H1 (cell line): ENCODE results near the gene GADD45GIP1. TPM values are rescaled to one million over a fixed set of nuclear protein-coding genes. Genes with fewer than 3 reads are reported as not detected.

Experiments used
- CTCF ChIA-PET: fragments of 300-600 bp; sonication (Branson Sonifier 250); formaldehyde crosslinking; loops from one replicate; lab custom pipeline; 2021; ENCODE audit not compliant: partially characterized antibody; lab: Charles Lee
- POLR2A ChIA-PET: fragments of 300-600 bp; sonication (Branson Sonifier 250); formaldehyde crosslinking; loops from one replicate; lab custom pipeline; 2021; ENCODE audit warnings: inconsistent platforms; ENCODE audit not compliant: partially characterized antibody; lab: Charles Lee
- DNase-seq, 2 experiments: peaks; one replicate each; pipeline versions ENCODE4 v3.0.0 to v3.0.0-alpha.2; 2010 to 2022; ENCODE audit warnings: low spot score in 2 of 2, low read depth in 1 of 2, mixed read lengths in 1 of 2
- FAIRE-seq: peaks from 2 replicates; lab custom pipeline; 2011; peaks lifted over from hg19 to GRCh38; lab: Jason Lieb, UNC
- H2AFZ ChIP-seq: 2 replicates; pipeline ENCODE4 v1.8.1; 2012; ENCODE audit warnings: low read length, inconsistent platforms
- H2AK5ac ChIP-seq: 2 replicates; pipeline ENCODE4 v1.6.1; 2013; ENCODE audit warnings: low read depth, low read length
- H2BK120ac ChIP-seq: replicated peaks from 2 replicates; pipeline ENCODE3; 2013; ENCODE audit warnings: low read depth, low read length, inconsistent platforms
- H2BK12ac ChIP-seq: 2 replicates; pipeline ENCODE4 v1.6.1; 2013; ENCODE audit warnings: low read depth, low read length
- H2BK15ac ChIP-seq: 2 replicates; pipeline ENCODE4 v1.6.1; 2013; ENCODE audit warnings: low read length
- H2BK20ac ChIP-seq: 2 replicates; pipeline ENCODE4 v1.6.1; 2013; ENCODE audit warnings: low read length
- H2BK5ac ChIP-seq: 2 replicates; pipeline ENCODE4 v1.6.1; 2013; ENCODE audit warnings: low read depth, low read length
- H3K14ac ChIP-seq: 2 replicates; pipeline ENCODE4 v1.6.1; 2013; ENCODE audit warnings: inconsistent platforms; ENCODE audit not compliant: insufficient read length
- H3K18ac ChIP-seq: 2 replicates; pipeline ENCODE4 v1.6.1; 2013; ENCODE audit warnings: low read length; ENCODE audit errors: extremely low read depth
- H3K23ac ChIP-seq: 2 replicates; pipeline ENCODE4 v1.6.1; 2013; ENCODE audit warnings: inconsistent platforms; ENCODE audit not compliant: insufficient read length
- H3K23me2 ChIP-seq: 2 replicates; pipeline ENCODE4 v1.6.1; 2013; ENCODE audit warnings: low read depth, low read length
- H3K27ac ChIP-seq: 2 replicates; pipeline ENCODE4 v1.6.1; 2011; ENCODE audit warnings: low read depth, low read length, inconsistent platforms
- H3K27me3 ChIP-seq, 4 experiments: replicated peaks in 1 of 4; 1 replicate in 1 of 4; 2 replicates in 3 of 4; pipeline versions ENCODE4 v1.6.1 to v1.8.1; 2011 to 2013; ENCODE audit warnings: low read length in 3 of 4, mild to moderate bottlenecking in 3 of 4, inconsistent platforms in 2 of 4, mixed read lengths in 2 of 4, moderate library complexity in 1 of 4; ENCODE audit not compliant: control insufficient read depth in 3 of 4, insufficient read depth in 3 of 4; ENCODE audit errors: extremely low read depth in 1 of 4
- H3K36me3 ChIP-seq, 4 experiments: 2 replicates each; pipeline versions ENCODE4 v1.6.1 to v1.8.1; 2011 to 2013; ENCODE audit warnings: mild to moderate bottlenecking in 4 of 4, low read length in 3 of 4, moderate library complexity in 2 of 4, control low read depth in 1 of 4, inconsistent platforms in 1 of 4; ENCODE audit not compliant: insufficient read depth in 4 of 4, control insufficient read depth in 2 of 4
- H3K4ac ChIP-seq: replicated peaks from 2 replicates; pipeline ENCODE3; 2013; ENCODE audit warnings: low read length, low read depth, mixed read lengths, inconsistent platforms; ENCODE audit not compliant: insufficient read length
- H3K4me1 ChIP-seq, 4 experiments: replicated peaks in 1 of 4; 1 replicate in 1 of 4; 2 replicates in 3 of 4; pipeline versions ENCODE4 v1.6.1 to v1.8.1; 2011 to 2013; ENCODE audit warnings: low read length in 3 of 4, inconsistent platforms in 2 of 4, mixed read lengths in 1 of 4; ENCODE audit not compliant: insufficient read depth in 4 of 4, control insufficient read depth in 3 of 4
- H3K4me2 ChIP-seq, 2 experiments: 2 replicates each; pipeline versions ENCODE4 v1.6.1 to v1.8.1; 2011 to 2013; ENCODE audit warnings: low read depth in 2 of 2, low read length in 2 of 2, control low read depth in 1 of 2, inconsistent platforms in 1 of 2, mild to moderate bottlenecking in 1 of 2; ENCODE audit not compliant: insufficient read depth in 1 of 2
- H3K4me3 ChIP-seq, 4 experiments: fragments of 200-600, 300-600 bp in 1 of 4; sonication (generic), shearing (Covaris generic), sonication (Bioruptor Twin) in 1 of 4; 2 replicates each; pipeline versions ENCODE4 v1.5.1 to v1.8.1; 2011 to 2016; ENCODE audit warnings: low read length in 4 of 4, low read depth in 3 of 4, control low read depth in 2 of 4, inconsistent platforms in 2 of 4, mild to moderate bottlenecking in 2 of 4, mixed read lengths in 1 of 4, moderate library complexity in 1 of 4; ENCODE audit not compliant: insufficient read depth in 2 of 4; ENCODE audit errors: extremely low read depth in 1 of 4
- H3K56ac ChIP-seq: replicated peaks from 2 replicates; pipeline ENCODE3; 2013; ENCODE audit warnings: low read depth, mild to moderate bottlenecking, mixed read lengths, low read length, inconsistent platforms; ENCODE audit not compliant: insufficient read length
- H3K79me1 ChIP-seq: 2 replicates; pipeline ENCODE4 v1.6.1; 2013; ENCODE audit warnings: low read depth, low read length, control low read depth
- H3K79me2 ChIP-seq, 2 experiments: 2 replicates each; pipeline versions ENCODE4 v1.6.1 to v1.8.1; 2012 to 2013; ENCODE audit warnings: low read length in 2 of 2, mild to moderate bottlenecking in 2 of 2, inconsistent platforms in 1 of 2; ENCODE audit not compliant: insufficient read depth in 2 of 2, control insufficient read depth in 1 of 2
- H3K9ac ChIP-seq, 4 experiments: replicated peaks in 1 of 4; 1 replicate in 1 of 4; 2 replicates in 3 of 4; pipeline versions ENCODE4 v1.6.1 to v1.8.1; 2011 to 2013; ENCODE audit warnings: low read depth in 3 of 4, low read length in 3 of 4, control low read depth in 2 of 4, mild to moderate bottlenecking in 2 of 4, moderate library complexity in 2 of 4, inconsistent platforms in 1 of 4; ENCODE audit errors: extremely low read depth in 1 of 4
- H3K9me3 ChIP-seq, 2 experiments: 2 replicates each; pipeline versions ENCODE4 v1.6.1 to v1.8.1; 2012 to 2013; ENCODE audit warnings: mild to moderate bottlenecking in 2 of 2, moderate library complexity in 2 of 2, control low read depth in 1 of 2, inconsistent platforms in 1 of 2, low read depth in 1 of 2, low read length in 1 of 2, mixed read lengths in 1 of 2; ENCODE audit not compliant: insufficient read depth in 2 of 2
- H4K20me1 ChIP-seq, 2 experiments: replicated peaks in 1 of 2; 2 replicates each; pipeline versions ENCODE3 to v1.8.1; 2011 to 2013; ENCODE audit warnings: inconsistent platforms in 2 of 2, low read length in 2 of 2, mild to moderate bottlenecking in 1 of 2; ENCODE audit not compliant: insufficient read depth in 2 of 2, control insufficient read depth in 1 of 2
- H4K5ac ChIP-seq: 2 replicates; pipeline ENCODE4 v1.6.1; 2013; ENCODE audit warnings: low read length, low read depth, mixed read lengths, inconsistent platforms; ENCODE audit not compliant: insufficient read length
- H4K8ac ChIP-seq: 2 replicates; pipeline ENCODE4 v1.8.0; 2013; ENCODE audit warnings: mild to moderate bottlenecking, moderate library complexity, low read length, inconsistent platforms; ENCODE audit not compliant: insufficient read depth; ENCODE audit errors: extremely low read depth
- H4K91ac ChIP-seq: replicated peaks from 2 replicates; pipeline ENCODE3; 2013; ENCODE audit warnings: low read length, mixed read lengths, inconsistent platforms; ENCODE audit not compliant: insufficient read length
- SIX5 ChIP-seq: IDR thresholded peaks from 2 replicates; pipeline ENCODE4 v1.6.1; 2011; ENCODE audit warnings: mild to moderate bottlenecking, low read depth, low read length
- SP4 ChIP-seq: IDR thresholded peaks from 2 replicates; pipeline ENCODE4 v1.6.1; 2012; ENCODE audit warnings: low read length, inconsistent platforms
- SRF ChIP-seq: IDR thresholded peaks from 2 replicates; pipeline ENCODE4 v1.6.1; 2011; ENCODE audit warnings: mild to moderate bottlenecking, low read depth, low read length, moderate library complexity
- TAF1 ChIP-seq: IDR thresholded peaks from 2 replicates; pipeline ENCODE4 v1.6.1; 2011; ENCODE audit warnings: mild to moderate bottlenecking, low read depth, low read length
- TCF12 ChIP-seq: IDR thresholded peaks from 2 replicates; pipeline ENCODE4 v1.6.1; 2011; ENCODE audit warnings: low read depth, mild to moderate bottlenecking, low read length
- WGBS, 2 experiments: shearing (Covaris generic) in 1 of 2; methylation state at CpG; one replicate each; pipeline versions ENCODE4 v1.1.6 to v1.1.7; 2013 to 2015; ENCODE audit warnings: low lambda C conversion rate in 2 of 2, mixed read lengths in 2 of 2, inconsistent platforms in 1 of 2, low coverage in 1 of 2, missing lambda C conversion rate in 1 of 2; ENCODE audit not compliant: insufficient replicate concordance in 2 of 2, insufficient coverage in 1 of 2, insufficient read length in 1 of 2; ENCODE audit errors: extremely low coverage in 1 of 2, missing lambda C conversion rate in 1 of 2; 5-methylcytosine and 5-hydroxymethylcytosine counted together
- polyA plus RNA-seq, 7 experiments: library from polyadenylated mRNA; depleted of rRNA in 3 of 7; stranded (reverse) in 5 of 7; unstranded in 2 of 7; fragments of >200 nt in 5 of 7; fragments of 200-250 nt in 2 of 7; gene quantifications; 1 replicate in 5 of 7; 2 replicates in 1 of 7; 4 replicates in 1 of 7; pipeline versions ENCODE4 v1.2.1 to v1.2.3, GENCODE V29; 2011 to 2013; ENCODE audit warnings: missing spikeins in 2 of 7, mixed read lengths in 2 of 7
- total RNA-seq: library from RNA; stranded (reverse); fragmentation: NEBNext Ultra II Directional; extraction: Animal tissue kit (Norgen Biotek cat#: 25700); gene quantifications from 2 replicates; pipeline ENCODE4 v1.2.1, GENCODE V29; 2021
- TF ChIP-seq, protein P1 (sequence below): IDR thresholded peaks from 2 replicates; pipeline ENCODE4 v1.6.1; 2012; ENCODE audit warnings: low read length, inconsistent platforms
- TF ChIP-seq, protein P2 (sequence below): IDR thresholded peaks from 2 replicates; pipeline ENCODE4 v1.6.1; 2012; ENCODE audit warnings: inconsistent platforms

Gene GADD45GIP1
- total and polyA plus RNA-seq, 2 of the 8 experiments (the other 6 are each of a cell fraction or from before 2014, with no cell fraction given) = 42.2 to 42.6 TPM

DNA sequence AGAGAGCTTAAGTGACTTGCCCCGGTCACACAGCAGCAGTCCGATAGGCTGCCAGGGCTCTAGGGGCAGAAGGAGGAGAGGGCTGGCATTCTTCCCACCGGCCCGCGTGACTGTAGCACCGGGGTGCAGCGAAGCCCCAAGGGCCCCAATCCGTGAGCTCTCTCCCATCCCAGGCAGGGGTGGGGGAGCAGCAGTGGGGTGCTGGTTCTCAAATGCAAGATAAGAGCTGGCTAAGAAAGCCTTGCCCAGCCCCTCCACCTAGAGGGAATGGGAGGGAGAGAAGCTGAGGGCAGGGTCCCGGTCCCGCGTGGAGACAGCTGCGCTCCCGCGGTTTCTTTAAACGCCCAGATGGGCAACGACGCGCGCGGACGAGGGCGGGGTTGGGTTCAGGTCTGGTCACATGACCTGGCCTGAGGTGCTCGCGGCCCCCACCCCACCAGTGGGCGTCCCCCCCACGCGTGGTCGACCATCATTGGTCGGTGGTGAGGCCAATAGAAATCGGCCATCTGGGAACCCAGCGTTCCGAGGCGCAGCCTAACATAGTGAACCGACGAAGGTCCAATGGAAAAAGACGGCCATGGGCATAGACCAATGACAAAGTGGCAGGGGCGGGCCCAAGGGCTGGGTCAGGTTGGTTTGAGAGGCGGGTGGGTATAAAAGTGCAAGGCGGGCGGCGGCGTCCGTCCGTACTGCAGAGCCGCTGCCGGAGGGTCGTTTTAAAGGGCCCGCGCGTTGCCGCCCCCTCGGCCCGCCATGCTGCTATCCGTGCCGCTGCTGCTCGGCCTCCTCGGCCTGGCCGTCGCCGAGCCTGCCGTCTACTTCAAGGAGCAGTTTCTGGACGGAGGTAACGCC is 18.9 kb downstream of the GADD45GIP1 start, which contains the start of gene CALR:
Gene CALR (plus strand): TSS at position 683 of the 852 bp plus-strand sequence. CDS start 71 bp downstream, at position 754.
- Histone ChIP-seq H3K4me1 (peaks cover 0 to 21% (median 13%) of the 10 kb centered on the region in 4 experiments; a peak in 6 of 7 replicates), H3K79me2 (peaks cover 15 to 29% of the 10 kb centered on the region in 2 experiments), H3K18ac (peak within 1 kb of the TSS; percentile 90), H3K14ac (no peak within 1 kb of the TSS), H4K91ac (peak within 1 kb of the TSS; percentile 86), H2AK5ac (no peak within 1 kb of the TSS), H3K23me2 (peaks cover 12% of the 10 kb centered on the region; the same call in 1 of the 2 replicates), H3K36me3 (peaks cover 14 to 39% (median 29%) of the 10 kb centered on the region in 4 experiments), H3K27me3 (no peaks in the 10 kb centered on the region), H4K5ac (peak within 1 kb of the TSS; percentile 63), H3K56ac (peak within 1 kb of the TSS; percentile 63), H2BK20ac (0 out of 2 replicates have a peak within 1 kb of the TSS, but pooled peaks have one; percentile 61), H4K8ac (peak within 1 kb of the TSS; percentile 92), H4K20me1 (peaks cover 6 to 13% of the 10 kb centered on the region in 2 experiments), H3K4me3 (peak within 1 kb of the TSS; percentile 68 to 97 (median 93)), H3K4me2 (peak within 1 kb of the TSS; percentile 87 to 90), H2BK5ac (peak within 1 kb of the TSS; percentile 78), H3K4ac (peak within 1 kb of the TSS; percentile 88), H2BK120ac (peak within 1 kb of the TSS; percentile 9), H2BK15ac (peak within 1 kb of the TSS; percentile 95; the same call in 1 of the 2 replicates), H3K9me3 (no peaks in the 10 kb centered on the region), H3K27ac (peak within 1 kb of the TSS; percentile 32; the same call in 1 of the 2 replicates), H3K79me1 (peaks cover 3% of the 10 kb centered on the region; the same call in 1 of the 2 replicates), H3K9ac (peak within 1 kb of the TSS; percentile 42 to 95 (median 80)), H2AFZ (no peak within 1 kb of the TSS), H2BK12ac (peak within 1 kb of the TSS; percentile 50; the same call in 1 of the 2 replicates), H3K23ac (no peak within 1 kb of the TSS)
- DNase-seq = peak; percentile 91 to 98
- WGBS, 2 experiments = 2% methylated on average over 51 of the region's 63 CpGs; no CpG with 5 or more reads in 1 of the 2 experiments
- CTCF ChIA-PET = interaction anchor here (0.6 to 2.1 kb wide), 5 partner anchors 26 to 1423 kb away, joined by 3 to 9 read pairs (median 3); no protein-coding TSS in a partner anchor
- FAIRE-seq = peak; percentile 52
- POLR2A ChIA-PET = interaction anchor here (0.7 to 3.3 kb wide), 31 partner anchors 8 to 257 kb away, joined by 3 to 71 read pairs (median 5); partner anchors contain the start of genes DHPS, DNASE2, GADD45GIP1 and GCDH
- TF ChIP-seq TCF12 (no peak), SIX5 (no peak), SRF (no peak), SP4 (no peak; the same call in 1 of the 2 replicates), TAF1 (peak; percentile 95)
- TF ChIP-seq, protein P1, sequence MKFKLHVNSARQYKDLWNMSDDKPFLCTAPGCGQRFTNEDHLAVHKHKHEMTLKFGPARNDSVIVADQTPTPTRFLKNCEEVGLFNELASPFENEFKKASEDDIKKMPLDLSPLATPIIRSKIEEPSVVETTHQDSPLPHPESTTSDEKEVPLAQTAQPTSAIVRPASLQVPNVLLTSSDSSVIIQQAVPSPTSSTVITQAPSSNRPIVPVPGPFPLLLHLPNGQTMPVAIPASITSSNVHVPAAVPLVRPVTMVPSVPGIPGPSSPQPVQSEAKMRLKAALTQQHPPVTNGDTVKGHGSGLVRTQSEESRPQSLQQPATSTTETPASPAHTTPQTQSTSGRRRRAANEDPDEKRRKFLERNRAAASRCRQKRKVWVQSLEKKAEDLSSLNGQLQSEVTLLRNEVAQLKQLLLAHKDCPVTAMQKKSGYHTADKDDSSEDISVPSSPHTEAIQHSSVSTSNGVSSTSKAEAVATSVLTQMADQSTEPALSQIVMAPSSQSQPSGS = no peak
- TF ChIP-seq, protein P2, sequence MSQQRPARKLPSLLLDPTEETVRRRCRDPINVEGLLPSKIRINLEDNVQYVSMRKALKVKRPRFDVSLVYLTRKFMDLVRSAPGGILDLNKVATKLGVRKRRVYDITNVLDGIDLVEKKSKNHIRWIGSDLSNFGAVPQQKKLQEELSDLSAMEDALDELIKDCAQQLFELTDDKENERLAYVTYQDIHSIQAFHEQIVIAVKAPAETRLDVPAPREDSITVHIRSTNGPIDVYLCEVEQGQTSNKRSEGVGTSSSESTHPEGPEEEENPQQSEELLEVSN = peak; percentile 66; the same call in 1 of the 2 replicates
